Spleen (tissue), 7 donors: Measurements from ENCODE around the gene DLX4.

ENCODE experiments used
- POLR2A ChIP-seq, 3 donors: fragments of 450-650 bp; IDR thresholded peaks; one replicate each; pipeline ENCODE4 v1.5.1; 2017; ENCODE audit warnings: antibody characterized with exemption in 3 of 3, mild to moderate bottlenecking in 1 of 3
- POLR2AphosphoS5 ChIP-seq, 3 donors: sonication (generic); formaldehyde crosslinking; IDR thresholded peaks; one replicate each; pipeline ENCODE4 v1.5.1; 2017; ENCODE audit warnings: antibody characterized with exemption in 3 of 3
- TF ChIP-seq, protein P1 (sequence below), 11 experiments: fragments of 200-600 bp in 7 of 11; fragments of 450-650 bp in 4 of 11; sonication (generic) in 4 of 11; IDR thresholded peaks in 8 of 11; conservative IDR thresholded peaks in 3 of 11; 1 replicate in 7 of 11; 2 replicates in 4 of 11; pipeline versions ENCODE4 v1.4.0 to v1.8.0; 2016 to 2021; ENCODE audit warnings: antibody characterized with exemption in 11 of 11, inconsistent platforms in 4 of 11, mild to moderate bottlenecking in 1 of 11
- donor health status: DM: no; HTN: no; CAD: no; lungs with moderate emphysema.
- donor health status: DM: no; HTN: no; CAD: no.
- donor health status: DM: no; HTN: no; CAD: no.

DNA sequence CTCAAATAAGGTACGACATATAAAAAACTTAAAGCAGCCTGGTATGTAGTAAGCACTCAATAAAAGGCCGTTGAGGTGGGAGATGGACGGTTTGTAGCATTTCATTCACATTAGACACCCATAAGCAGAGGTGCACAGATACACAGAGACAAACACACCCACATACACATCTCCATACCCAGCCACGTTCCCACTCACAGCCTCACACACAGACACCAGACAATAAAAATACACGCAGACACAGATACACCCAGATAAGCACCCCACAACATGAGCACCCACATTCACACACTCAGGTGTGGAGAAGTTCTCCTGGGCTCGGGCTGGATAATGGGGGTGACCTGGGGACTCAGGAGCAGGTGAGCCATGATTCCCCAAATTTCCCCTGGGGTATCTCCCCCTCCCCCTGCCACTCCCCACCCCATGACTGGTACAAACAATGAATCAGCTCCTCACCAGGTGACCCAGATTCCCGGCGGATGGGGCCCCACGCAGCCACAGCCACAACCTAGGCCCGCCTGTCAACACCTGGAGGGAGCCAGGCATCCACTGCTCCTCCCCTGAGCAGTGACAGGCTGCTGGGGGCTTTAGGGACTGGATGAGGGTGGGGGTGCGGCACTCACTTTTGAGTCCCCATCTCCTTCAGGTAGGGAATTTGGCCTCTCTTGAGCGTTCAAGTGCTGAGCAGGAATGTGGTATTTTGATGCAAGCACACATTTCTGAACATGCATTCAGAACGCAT lies 23.4 kb downstream of the DLX4 start:
- TF ChIP-seq POLR2A (IDR thresholded peaks at IDR 0.05) (no peak), POLR2AphosphoS5 (IDR thresholded peaks at IDR 0.05) (no peak)
- TF ChIP-seq, protein P1, sequence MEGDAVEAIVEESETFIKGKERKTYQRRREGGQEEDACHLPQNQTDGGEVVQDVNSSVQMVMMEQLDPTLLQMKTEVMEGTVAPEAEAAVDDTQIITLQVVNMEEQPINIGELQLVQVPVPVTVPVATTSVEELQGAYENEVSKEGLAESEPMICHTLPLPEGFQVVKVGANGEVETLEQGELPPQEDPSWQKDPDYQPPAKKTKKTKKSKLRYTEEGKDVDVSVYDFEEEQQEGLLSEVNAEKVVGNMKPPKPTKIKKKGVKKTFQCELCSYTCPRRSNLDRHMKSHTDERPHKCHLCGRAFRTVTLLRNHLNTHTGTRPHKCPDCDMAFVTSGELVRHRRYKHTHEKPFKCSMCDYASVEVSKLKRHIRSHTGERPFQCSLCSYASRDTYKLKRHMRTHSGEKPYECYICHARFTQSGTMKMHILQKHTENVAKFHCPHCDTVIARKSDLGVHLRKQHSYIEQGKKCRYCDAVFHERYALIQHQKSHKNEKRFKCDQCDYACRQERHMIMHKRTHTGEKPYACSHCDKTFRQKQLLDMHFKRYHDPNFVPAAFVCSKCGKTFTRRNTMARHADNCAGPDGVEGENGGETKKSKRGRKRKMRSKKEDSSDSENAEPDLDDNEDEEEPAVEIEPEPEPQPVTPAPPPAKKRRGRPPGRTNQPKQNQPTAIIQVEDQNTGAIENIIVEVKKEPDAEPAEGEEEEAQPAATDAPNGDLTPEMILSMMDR (IDR thresholded peaks at IDR 0.05 in 8 of 11, conservative IDR thresholded peaks at IDR 0.05 in 3 of 11) = no peak
